Ascending aorta (tissue), 2 donors: ENCODE measurements around the gene PRDX3. TPM values are rescaled to one million over a fixed set of nuclear protein-coding genes. Genes with fewer than 3 reads are reported as not detected.
"Not testable (repeated sequence)": the region's sequence is repeated elsewhere in the genome, so short reads cannot be mapped to it uniquely, and the experiment has no call there.

ENCODE experiments used
- DNase-seq, 2 donors: peaks; one replicate each; pipeline ENCODE4 v3.0.0-alpha.2; 2019; ENCODE audit warnings: low spot score in 2 of 2
- H3K27ac ChIP-seq, 2 donors: fragments of 200-600 bp; sonication (generic); one replicate each; pipeline ENCODE4 v1.5.1; 2016 to 2017; ENCODE audit warnings: mild to moderate bottlenecking in 1 of 2
- H3K27me3 ChIP-seq: fragments of 200-600 bp; sonication (generic); one replicate; pipeline ENCODE4 v1.5.1; 2017
- H3K36me3 ChIP-seq, 2 donors: fragments of 200-600 bp; sonication (generic); one replicate each; pipeline ENCODE4 v1.5.1; 2016
- H3K4me1 ChIP-seq, 2 donors: fragments of 200-600 bp; sonication (generic); one replicate each; pipeline ENCODE4 v1.5.1; 2016 to 2017; ENCODE audit warnings: mild to moderate bottlenecking in 1 of 2
- H3K4me3 ChIP-seq, 2 donors: fragments of 200-600 bp; sonication (generic); one replicate each; pipeline ENCODE4 v1.5.1; 2016 to 2017; ENCODE audit warnings: mild to moderate bottlenecking in 1 of 2
- H3K9me3 ChIP-seq, 2 donors: fragments of 200-600 bp; sonication (generic); one replicate each; pipeline ENCODE4 v1.5.1; 2016
- intact Hi-C: fragments of 100-400 bp; cut with DNase I; formaldehyde crosslinking; loops from one replicate; pipeline ENCODE4 v1.15.1; 2023
- total RNA-seq: library from RNA; depleted of rRNA; stranded (reverse); fragments of >200 nt; gene quantifications from one replicate; pipeline ENCODE4 v1.1.0, GENCODE V29; 2016
- TF ChIP-seq, protein P1 (sequence below), 3 experiments: fragments of 200-600 bp in 2 of 3; fragments of 450-650 bp in 1 of 3; sonication (generic) in 2 of 3; IDR thresholded peaks; one replicate each; pipeline ENCODE4 v1.5.1; 2016 to 2019; ENCODE audit warnings: antibody characterized with exemption in 3 of 3, mild to moderate bottlenecking in 1 of 3, moderate library complexity in 1 of 3

The PRDX3 gene
- total RNA-seq, 1 donor from 2014 or later: 34.9 TPM

DNA sequence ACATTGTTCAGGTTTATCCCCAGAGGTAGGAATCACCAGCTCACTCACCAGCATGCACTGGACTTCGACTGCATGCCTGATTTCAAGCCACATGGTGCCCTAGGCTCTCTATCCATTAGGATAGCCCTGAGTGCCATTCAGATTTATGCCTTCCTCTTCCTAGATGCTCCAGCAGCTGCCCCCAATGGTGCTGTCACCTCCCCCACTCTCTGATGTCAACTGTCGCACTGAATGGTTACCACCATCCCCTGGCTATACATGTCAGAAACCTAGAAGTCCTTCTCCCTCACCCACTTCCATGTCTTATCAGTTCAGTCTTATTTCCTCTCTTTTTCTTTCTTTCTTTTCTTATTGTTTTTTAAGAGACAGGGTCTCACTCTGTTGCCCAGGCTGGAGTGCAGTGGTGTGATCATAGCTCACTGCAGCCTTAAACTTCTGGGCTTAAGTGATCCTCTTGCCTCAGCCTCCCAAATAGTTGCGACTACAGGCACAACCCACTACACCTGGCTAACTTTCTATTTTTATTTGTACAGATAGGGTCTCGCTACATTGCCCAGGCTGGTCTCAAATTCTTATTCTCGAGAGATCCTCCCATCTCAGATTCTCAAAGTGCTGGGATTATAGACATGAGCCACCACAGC, 16.0 kb downstream of the PRDX3 start:
- TF ChIP-seq, protein P1, sequence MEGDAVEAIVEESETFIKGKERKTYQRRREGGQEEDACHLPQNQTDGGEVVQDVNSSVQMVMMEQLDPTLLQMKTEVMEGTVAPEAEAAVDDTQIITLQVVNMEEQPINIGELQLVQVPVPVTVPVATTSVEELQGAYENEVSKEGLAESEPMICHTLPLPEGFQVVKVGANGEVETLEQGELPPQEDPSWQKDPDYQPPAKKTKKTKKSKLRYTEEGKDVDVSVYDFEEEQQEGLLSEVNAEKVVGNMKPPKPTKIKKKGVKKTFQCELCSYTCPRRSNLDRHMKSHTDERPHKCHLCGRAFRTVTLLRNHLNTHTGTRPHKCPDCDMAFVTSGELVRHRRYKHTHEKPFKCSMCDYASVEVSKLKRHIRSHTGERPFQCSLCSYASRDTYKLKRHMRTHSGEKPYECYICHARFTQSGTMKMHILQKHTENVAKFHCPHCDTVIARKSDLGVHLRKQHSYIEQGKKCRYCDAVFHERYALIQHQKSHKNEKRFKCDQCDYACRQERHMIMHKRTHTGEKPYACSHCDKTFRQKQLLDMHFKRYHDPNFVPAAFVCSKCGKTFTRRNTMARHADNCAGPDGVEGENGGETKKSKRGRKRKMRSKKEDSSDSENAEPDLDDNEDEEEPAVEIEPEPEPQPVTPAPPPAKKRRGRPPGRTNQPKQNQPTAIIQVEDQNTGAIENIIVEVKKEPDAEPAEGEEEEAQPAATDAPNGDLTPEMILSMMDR (IDR thresholded peaks at IDR 0.05): no peak
- no peaks in the 10 kb centered on the region for H3K9me3 ChIP-seq
- DNase-seq: no peak
- peaks cover 6% of the 10 kb centered on the region in 2 donors for H3K4me1 ChIP-seq
- intact Hi-C loops: no loop called here
- H3K4me3 ChIP-seq: no peak overlapping the region
- H3K36me3 ChIP-seq: peaks cover 0 to 27% of the 10 kb centered on the region in 2 donors
- no peak overlapping the region for H3K27ac ChIP-seq
- H3K27me3 ChIP-seq: no peaks in the 10 kb centered on the region

GRCh38 chr10:119161680-119162451, 16.7 kb downstream of the PRDX3 start:
- no peak for DNase-seq
- Histone ChIP-seq H3K9me3 (no peaks in the 10 kb centered on the region), H3K27me3 (no peaks in the 10 kb centered on the region), H3K36me3 (peaks cover under 1 to 26% of the 10 kb centered on the region in 2 donors), H3K4me1 (peaks cover 6% of the 10 kb centered on the region in 2 donors), H3K27ac (no peak overlapping the region), H3K4me3 (no peak overlapping the region)
- TF ChIP-seq, protein P1 (IDR thresholded peaks at IDR 0.05): no peak
- intact Hi-C loops: no loop called here

DNA sequence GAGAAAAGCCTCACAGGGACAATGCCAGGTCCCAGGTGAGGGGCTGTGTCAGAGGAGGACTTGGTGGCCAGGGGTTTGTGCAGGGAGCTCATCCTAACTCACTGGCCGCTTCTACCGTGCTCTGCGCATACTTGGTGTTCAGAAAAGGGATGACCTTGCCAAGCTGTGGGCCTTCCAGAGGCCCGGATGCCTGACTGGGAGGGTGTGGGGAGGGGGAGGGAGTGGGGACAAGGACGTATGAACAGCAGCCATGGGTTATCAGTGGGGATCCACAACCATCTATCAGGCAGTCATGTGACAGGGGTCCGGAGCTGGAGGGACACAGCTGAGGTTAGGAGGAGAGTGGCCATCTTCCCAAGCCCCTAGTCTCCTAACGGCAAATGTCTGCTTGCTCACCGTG, 19.3 kb downstream of the PRDX3 start:
- intact Hi-C loops: no loop called here
- Histone ChIP-seq H3K27ac (no peak overlapping the region), H3K9me3 (no peaks in the 10 kb centered on the region), H3K36me3 (peaks cover 18 to 51% of the 10 kb centered on the region in 2 donors), H3K4me1 (no peaks in the 10 kb centered on the region), H3K27me3 (no peaks in the 10 kb centered on the region), H3K4me3 (no peak overlapping the region)
- TF ChIP-seq, protein P1 (IDR thresholded peaks at IDR 0.05): no peak
- DNase-seq: no peak

DNA sequence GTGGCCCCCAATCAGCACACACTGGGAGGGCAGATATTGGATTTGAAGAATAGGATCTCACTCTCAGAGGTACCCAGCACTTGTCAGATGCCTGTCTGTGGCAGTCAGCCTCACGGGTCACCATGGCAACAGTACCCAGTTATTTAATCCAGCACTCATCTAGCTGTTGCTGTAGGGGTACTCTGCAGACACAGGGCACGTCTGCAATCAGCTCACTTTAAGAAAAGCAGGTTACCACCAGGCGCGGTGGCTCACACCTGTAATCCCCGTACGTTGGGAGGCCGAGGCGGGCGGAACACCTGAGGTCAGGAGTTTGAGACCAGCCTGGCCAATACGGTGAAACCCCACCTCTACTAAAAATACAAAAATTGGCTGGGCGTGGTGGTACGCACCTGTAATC, 25.0 kb downstream of the PRDX3 start:
- H3K4me1 ChIP-seq: no peaks in the 10 kb centered on the region
- H3K4me3 ChIP-seq: no peak overlapping the region
- no peaks in the 10 kb centered on the region for H3K27me3 ChIP-seq
- H3K27ac ChIP-seq: no peak overlapping the region
- no peak for DNase-seq
- peaks cover 33 to 78% of the 10 kb centered on the region in 2 donors for H3K36me3 ChIP-seq
- H3K9me3 ChIP-seq: no peaks in the 10 kb centered on the region
- TF ChIP-seq, protein P1 (IDR thresholded peaks at IDR 0.05): no peak
- intact Hi-C loops: no loop called here

DNA sequence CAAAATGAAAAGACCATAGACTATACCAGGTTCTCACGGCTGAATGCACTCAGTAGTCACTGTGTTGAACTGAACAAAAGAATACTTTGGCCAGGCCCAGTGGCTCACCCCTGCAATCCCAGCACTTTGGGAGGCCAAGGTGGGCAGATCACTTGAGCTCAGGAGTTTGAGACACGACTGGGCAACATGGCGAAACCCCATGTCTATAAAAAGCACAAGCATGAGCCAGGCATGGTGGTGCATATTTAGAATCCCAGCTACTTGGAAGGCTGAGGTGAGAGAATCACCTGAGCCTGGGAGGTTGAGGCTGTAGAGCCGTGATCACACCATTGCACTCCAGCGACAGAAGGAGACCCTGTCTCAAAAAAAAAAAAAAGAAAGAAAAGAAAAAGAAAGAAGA, 25.6 kb downstream of the PRDX3 start:
- Histone ChIP-seq H3K4me1 (no peaks in the 10 kb centered on the region), H3K27ac (no peak overlapping the region), H3K4me3 (no peak overlapping the region), H3K9me3 (no peaks in the 10 kb centered on the region), H3K27me3 (no peaks in the 10 kb centered on the region), H3K36me3 (peaks cover 36 to 76% of the 10 kb centered on the region in 2 donors)
- intact Hi-C loops: no loop called here
- DNase-seq: no peak
- TF ChIP-seq, protein P1 (IDR thresholded peaks at IDR 0.05): no peak

GRCh38 chr10:119151601-119152000, 27.0 kb downstream of the PRDX3 start:
- H3K36me3 ChIP-seq: peaks cover 40 to 79% of the 10 kb centered on the region in 2 donors

More at GRCh38 chr10:119151601-119152000, 27.0 kb downstream of the PRDX3 start:
- H3K4me1 ChIP-seq, H3K4me3 ChIP-seq, H3K27ac ChIP-seq, intact Hi-C loops, H3K27me3 ChIP-seq, DNase-seq, H3K9me3 ChIP-seq: not testable (repeated sequence)
